ENCODE measurements around the gene FLNB.

GRCh38 chr3:58063022-58063815, 55.0 kb downstream of the FLNB start:
- TF ChIP-seq POLR2AphosphoS5 (IDR thresholded peaks at IDR 0.05) (no peak), CTCF (IDR thresholded peaks at IDR 0.05) (no peak), EP300 (IDR thresholded peaks at IDR 0.05) (no peak), POLR2A (IDR thresholded peaks at IDR 0.05) (no peak)
